Ishikawa (cell line): Measurements from ENCODE around the gene AVEN.

Source experiments
- CEBPB ChIP-seq: IDR thresholded peaks from 2 replicates; pipeline ENCODE4 v1.6.1; 2012
- CREB1 ChIP-seq: IDR thresholded peaks from 2 replicates; pipeline ENCODE4 v1.6.1; 2012; ENCODE audit warnings: low read depth
- EGR1 ChIP-seq: IDR thresholded peaks from 2 replicates; pipeline ENCODE4 v1.6.1; 2012
- EP300 ChIP-seq: IDR thresholded peaks from 2 replicates; pipeline ENCODE4 v1.6.1; 2012; ENCODE audit warnings: borderline replicate concordance
- FOXM1 ChIP-seq: IDR thresholded peaks from 2 replicates; pipeline ENCODE4 v1.6.1; 2012; ENCODE audit warnings: low read depth, borderline replicate concordance
- RAD21 ChIP-seq: IDR thresholded peaks from 2 replicates; pipeline ENCODE4 v1.6.1; 2012; ENCODE audit warnings: low read depth
- TAF1 ChIP-seq: IDR thresholded peaks from 2 replicates; pipeline ENCODE4 v1.6.1; 2012; ENCODE audit warnings: low read depth, mild to moderate bottlenecking
- TCF12 ChIP-seq: IDR thresholded peaks from 2 replicates; pipeline ENCODE4 v1.6.1; 2012; ENCODE audit warnings: low read depth
- YY1 ChIP-seq: IDR thresholded peaks from 2 replicates; pipeline ENCODE4 v1.6.1; 2012; ENCODE audit warnings: low read depth
- ZBTB7A ChIP-seq: IDR thresholded peaks from 2 replicates; pipeline ENCODE4 v1.6.1; 2012; ENCODE audit warnings: low read depth
- TF ChIP-seq, protein P1 (sequence below): IDR thresholded peaks from 2 replicates; pipeline ENCODE4 v1.6.1; 2012
- TF ChIP-seq, protein P2 (sequence below): IDR thresholded peaks from 2 replicates; pipeline ENCODE4 v1.6.1; 2012
- TF ChIP-seq, protein P3 (sequence below): IDR thresholded peaks from 2 replicates; pipeline ENCODE4 v1.6.1; 2012; ENCODE audit warnings: low read depth, mild to moderate bottlenecking

DNA sequence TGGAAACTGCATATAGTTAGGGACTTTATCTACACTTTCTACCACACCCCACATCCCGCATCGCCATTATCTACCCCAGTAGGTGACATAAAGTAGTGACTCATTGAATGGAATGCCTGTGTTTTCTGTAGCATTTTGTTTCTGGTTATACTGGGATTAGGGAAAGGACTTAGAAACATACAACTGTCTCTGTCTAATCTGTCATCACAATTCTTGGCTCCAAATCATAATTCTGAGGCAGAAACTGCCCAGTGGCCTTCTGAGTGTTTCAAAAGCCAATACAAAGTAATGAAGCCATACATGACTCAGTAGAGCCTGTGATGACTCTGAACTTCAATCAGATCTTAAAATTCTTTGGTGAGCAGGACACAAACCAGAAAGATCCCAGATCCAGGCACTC lies 186.4 kb downstream of the AVEN start:
- no peak for TF ChIP-seq RAD21
- TF ChIP-seq, protein P1, sequence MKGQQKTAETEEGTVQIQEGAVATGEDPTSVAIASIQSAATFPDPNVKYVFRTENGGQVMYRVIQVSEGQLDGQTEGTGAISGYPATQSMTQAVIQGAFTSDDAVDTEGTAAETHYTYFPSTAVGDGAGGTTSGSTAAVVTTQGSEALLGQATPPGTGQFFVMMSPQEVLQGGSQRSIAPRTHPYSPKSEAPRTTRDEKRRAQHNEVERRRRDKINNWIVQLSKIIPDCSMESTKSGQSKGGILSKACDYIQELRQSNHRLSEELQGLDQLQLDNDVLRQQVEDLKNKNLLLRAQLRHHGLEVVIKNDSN = no peak
- TF ChIP-seq CEBPB = no peak
- no peak for TF ChIP-seq TAF1
- TF ChIP-seq EP300 = no peak
- no peak for TF ChIP-seq CREB1
- TF ChIP-seq, protein P2, sequence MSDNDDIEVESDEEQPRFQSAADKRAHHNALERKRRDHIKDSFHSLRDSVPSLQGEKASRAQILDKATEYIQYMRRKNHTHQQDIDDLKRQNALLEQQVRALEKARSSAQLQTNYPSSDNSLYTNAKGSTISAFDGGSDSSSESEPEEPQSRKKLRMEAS = no peak
- TF ChIP-seq, protein P3, sequence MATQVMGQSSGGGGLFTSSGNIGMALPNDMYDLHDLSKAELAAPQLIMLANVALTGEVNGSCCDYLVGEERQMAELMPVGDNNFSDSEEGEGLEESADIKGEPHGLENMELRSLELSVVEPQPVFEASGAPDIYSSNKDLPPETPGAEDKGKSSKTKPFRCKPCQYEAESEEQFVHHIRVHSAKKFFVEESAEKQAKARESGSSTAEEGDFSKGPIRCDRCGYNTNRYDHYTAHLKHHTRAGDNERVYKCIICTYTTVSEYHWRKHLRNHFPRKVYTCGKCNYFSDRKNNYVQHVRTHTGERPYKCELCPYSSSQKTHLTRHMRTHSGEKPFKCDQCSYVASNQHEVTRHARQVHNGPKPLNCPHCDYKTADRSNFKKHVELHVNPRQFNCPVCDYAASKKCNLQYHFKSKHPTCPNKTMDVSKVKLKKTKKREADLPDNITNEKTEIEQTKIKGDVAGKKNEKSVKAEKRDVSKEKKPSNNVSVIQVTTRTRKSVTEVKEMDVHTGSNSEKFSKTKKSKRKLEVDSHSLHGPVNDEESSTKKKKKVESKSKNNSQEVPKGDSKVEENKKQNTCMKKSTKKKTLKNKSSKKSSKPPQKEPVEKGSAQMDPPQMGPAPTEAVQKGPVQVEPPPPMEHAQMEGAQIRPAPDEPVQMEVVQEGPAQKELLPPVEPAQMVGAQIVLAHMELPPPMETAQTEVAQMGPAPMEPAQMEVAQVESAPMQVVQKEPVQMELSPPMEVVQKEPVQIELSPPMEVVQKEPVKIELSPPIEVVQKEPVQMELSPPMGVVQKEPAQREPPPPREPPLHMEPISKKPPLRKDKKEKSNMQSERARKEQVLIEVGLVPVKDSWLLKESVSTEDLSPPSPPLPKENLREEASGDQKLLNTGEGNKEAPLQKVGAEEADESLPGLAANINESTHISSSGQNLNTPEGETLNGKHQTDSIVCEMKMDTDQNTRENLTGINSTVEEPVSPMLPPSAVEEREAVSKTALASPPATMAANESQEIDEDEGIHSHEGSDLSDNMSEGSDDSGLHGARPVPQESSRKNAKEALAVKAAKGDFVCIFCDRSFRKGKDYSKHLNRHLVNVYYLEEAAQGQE = no peak
- no peak for TF ChIP-seq YY1
- TF ChIP-seq FOXM1 = no peak
- no peak for TF ChIP-seq TCF12
- no peak for TF ChIP-seq EGR1
- TF ChIP-seq ZBTB7A = no peak
